HG02571 (cell line): ENCODE data around the gene ROBO4.

ENCODE experiments used
- ATAC-seq: cut with Tn5 transposase; IDR thresholded peaks from one replicate; pipeline ENCODE4 v1.9.1; 2021; ENCODE audit warnings: mild to moderate bottlenecking, moderate library complexity; ENCODE audit not compliant: unreplicated experiment

The ROBO4 gene

DNA sequence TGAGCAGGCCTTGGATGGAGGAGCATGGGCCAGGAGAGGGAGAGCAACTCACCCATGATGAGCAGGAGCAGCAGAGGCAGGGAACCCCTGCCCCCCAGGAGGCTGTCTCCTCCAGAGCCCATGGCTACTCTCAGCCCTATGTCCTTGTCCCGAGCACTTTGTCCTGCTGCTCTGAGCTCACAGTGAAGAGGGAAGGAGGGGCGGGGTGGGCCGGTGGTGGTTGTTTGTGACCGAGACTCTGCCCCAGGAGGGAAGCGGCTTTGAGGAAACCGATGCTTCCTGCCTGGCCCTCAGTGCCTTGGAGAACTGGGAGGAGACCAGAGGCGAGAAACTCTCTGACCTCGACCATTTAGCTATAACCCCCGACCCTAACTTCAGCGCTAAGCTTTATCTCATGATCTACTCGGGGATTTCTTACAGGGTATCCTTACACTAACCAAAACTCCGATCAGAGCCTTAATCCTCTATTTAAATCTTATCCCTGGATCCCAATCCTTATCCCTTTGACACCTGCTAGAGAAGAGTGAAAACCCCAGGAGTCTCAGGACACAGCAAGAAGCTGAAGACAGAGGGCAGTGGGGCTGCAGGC, at the start of gene ROBO4:
Gene ROBO4, minus strand, starts transcription at position 192 of the 589 bp plus-strand sequence. Its CDS starts 70 bp downstream, at position 122.
- ATAC-seq, result no peak

DNA sequence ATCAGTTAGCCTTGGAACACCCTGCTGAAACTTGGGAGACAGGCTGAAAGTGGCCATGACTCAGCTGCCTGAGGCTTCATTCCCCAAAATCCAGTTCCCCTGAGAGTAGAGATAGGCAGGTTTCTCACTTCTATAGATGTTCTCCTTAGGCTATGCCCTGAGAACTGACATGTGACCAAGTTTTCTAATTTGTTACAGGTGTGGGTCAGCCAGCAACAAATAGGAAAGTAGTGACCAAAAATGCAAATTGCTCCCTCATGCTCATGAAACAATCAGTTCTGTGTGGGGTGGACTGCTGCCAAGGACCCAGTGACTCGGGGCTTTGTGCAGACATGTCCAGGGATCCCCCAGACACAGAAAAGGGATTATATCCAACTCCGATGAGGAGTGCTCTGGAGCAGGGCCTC, 49.1 kb upstream of the ROBO4 start:
- ATAC-seq, result no peak

DNA sequence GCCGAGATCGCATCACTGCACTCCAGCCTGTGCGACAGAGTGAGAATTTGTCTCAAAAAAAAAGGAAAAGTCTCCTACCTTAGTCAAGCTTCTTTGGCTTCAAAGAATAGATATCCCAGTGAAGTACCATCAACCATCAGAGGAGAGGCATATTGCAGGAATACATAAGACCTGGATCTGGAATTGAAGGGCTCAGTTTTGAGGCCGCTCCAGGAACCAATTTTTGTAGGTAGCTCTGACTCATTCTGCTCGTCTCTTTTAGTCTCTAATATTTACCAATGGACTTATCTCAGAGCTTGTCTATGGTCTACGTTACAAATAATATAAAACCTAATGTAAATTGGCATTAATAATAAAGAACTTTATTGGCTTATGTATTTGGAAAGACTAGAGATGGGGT, 48.2 kb upstream of the ROBO4 start:
- ATAC-seq, result no peak

DNA sequence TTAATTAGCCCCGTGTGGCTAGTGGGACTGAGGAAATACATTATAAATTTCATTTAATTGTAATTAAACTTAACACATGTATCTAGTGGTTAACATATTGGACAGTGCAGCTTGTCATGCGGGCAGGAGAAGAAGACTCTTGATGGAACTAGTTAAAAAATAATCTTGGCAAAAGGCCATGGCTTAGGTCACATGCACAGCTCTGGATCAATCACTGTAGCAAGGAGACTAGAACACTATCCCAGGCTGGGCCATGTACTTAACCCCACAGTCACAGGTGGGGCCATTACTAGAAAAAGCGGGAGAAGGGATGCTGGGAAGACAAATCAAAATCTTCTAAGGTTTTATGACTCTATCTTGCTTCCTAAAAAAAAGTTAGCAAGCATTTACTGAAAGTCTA, 46.9 kb upstream of the ROBO4 start:
- ATAC-seq, result no peak

DNA sequence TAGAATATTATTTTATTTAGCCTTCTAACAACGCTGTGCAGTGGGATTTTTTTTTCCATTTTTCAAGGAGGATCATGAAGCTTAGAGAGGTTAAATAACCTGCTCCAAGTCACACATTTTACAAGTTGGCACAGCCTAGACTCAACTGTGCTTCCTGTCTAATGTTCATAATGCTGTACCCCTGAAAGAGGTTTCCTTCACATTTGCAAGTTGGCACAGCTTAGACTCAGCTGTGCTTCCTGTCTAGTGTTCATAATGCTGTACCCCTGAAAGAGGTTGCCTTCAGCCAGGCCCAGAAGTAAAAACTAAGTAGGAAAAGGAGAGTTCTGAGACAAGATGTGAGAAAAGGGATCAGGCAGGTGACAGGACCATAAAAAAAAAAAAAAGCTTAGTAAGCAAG, 46.1 kb upstream of the ROBO4 start:
- ATAC-seq, result no peak

DNA sequence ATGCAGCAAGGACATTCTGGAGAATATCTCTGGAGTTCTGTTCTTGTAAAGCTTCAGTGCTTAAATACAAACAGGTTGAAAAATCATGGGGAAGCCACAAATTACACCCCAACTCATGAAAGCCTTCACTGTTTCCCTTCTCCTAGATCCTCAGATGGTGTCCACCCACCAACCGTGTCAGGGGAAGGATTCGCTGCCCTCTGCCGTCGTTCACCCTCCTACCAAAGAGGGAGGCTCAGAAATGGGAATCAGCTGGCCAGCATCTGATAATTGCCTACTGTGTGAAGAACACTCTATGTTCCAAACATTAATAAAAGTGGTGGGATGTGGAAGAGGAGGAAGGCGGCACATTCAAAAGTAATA, 45.6 kb upstream of the ROBO4 start:
- ATAC-seq, result no peak

DNA sequence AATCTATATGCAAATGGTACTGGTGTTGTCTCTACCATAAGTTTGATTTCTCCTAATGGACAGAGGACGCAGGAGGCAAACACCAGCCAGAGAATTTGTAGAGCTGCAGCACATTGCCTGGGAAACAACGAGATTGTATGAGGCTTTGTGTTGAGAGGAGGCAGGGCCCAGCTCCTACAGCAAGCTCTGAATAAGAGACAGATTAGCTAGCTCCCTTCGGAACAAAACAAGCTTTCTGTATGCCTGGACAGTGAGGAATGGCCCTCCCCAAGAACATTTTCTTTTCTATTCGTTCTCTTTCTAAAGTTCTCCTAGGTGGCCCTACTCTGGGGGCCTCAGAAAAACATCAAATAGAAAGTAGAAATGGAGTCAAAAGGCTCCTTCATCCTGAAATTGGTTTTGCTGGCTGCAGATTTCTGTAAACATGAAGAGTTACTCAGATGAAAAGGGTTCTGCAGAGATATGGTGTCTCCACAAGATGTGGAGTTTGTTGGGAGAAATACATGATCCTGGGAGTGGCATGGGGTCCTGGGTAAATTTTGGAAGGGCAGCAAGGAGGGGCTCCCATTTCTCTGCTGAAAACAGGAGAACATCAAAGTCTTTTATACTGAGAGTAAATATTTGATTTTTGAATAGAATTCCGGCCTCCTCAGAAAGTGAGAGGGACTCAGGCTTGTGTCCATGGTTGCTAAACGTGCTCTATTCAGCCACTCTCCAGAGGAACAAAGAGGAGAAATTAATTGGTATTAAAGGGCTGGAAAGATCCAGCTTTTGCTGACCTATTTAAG, 45.0 kb upstream of the ROBO4 start:
- ATAC-seq, result no peak

DNA sequence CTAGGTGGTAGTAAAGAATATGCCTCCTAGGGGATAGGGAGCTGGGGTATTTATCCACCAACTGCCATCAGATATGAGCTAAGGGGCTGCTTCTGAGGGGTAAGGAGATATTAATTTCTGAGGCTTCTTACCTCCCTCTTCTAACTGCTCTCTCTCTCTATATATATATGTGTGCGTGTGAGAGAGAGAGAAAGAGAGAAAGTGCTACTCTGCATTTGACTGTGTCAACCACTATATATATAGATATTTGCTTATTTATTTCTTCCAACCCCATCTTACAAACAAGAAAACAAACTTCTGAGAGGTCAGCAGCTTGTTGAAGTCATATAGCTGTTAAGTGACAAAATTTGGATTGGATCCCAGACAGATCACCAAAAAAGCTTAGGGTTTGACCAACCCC, 44.0 kb upstream of the ROBO4 start:
- ATAC-seq, result peak; percentile 63

DNA sequence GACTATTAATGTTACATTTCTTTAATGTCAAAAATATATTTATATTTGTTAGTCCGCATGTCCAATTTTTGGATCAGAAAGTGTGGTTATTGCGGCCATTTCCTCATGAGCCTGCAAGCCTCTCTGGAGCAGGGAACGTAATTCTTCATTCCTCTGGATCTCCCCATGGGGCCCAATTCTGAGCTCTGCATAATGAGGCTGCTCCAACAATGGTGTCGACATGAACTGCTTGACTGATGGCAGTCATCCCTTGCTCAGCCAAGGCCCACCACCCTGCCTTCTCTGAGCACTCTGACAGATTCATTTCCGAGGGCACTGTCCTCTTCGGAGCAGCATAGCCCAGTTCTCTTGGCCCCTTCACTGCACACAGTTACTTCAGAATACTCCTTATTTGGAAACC, 41.3 kb upstream of the ROBO4 start:
- no peak for ATAC-seq

DNA sequence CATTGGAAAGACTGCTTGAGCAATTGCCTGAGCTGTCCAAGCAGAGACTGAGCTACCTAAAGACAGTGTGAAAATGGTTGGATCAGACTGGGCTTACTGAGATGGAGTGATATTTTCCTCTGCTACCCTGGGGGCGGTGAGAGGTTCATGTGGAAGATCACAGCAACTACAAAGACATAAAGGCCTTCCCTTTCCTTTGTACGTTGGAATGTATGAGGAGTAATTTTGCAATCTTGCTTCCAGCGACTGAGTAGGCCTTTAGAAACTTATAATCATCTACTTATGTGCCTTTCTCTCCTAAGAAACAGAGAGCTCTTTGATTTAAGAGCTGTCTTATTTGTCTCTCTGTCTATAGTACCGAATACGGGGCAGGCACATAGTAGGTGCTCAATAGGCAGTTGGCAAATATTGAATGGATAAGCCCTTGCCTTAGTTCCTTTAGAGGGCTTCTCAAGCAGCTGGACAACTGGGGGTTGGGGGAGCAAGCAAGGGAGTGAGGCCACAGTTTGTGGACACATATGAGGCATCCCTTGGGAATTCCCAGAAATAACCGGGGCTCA, 40.6 kb upstream of the ROBO4 start:
- no peak for ATAC-seq

DNA sequence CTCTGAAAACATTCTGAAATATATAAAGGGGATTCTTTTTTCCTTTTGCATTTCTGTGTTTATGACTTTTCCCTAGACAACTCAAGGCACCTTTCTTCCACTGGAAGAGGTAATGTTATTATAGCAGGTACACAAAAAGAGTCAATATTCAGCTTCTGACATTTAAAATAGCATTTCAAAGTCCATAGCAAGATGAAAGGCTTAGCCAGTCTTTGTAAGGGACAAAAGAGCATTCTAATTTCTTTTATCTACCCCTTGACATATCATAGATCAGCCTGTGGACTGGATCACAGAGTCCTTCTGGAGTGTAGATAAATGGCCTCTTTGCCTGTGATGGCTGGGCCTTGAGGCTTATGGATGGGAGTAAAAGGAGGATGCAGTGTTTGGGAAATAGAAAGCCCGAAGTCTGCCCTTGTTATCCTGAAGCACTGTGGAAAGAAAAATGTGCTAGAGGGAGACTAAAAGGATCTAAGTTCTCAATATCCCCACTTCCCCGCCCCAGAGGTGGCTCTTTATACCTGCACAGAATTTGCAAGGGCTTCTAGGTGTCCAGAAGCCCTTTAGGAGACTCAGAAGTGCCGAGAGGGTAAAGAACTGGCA, 39.8 kb upstream of the ROBO4 start:
- ATAC-seq, result no peak

DNA sequence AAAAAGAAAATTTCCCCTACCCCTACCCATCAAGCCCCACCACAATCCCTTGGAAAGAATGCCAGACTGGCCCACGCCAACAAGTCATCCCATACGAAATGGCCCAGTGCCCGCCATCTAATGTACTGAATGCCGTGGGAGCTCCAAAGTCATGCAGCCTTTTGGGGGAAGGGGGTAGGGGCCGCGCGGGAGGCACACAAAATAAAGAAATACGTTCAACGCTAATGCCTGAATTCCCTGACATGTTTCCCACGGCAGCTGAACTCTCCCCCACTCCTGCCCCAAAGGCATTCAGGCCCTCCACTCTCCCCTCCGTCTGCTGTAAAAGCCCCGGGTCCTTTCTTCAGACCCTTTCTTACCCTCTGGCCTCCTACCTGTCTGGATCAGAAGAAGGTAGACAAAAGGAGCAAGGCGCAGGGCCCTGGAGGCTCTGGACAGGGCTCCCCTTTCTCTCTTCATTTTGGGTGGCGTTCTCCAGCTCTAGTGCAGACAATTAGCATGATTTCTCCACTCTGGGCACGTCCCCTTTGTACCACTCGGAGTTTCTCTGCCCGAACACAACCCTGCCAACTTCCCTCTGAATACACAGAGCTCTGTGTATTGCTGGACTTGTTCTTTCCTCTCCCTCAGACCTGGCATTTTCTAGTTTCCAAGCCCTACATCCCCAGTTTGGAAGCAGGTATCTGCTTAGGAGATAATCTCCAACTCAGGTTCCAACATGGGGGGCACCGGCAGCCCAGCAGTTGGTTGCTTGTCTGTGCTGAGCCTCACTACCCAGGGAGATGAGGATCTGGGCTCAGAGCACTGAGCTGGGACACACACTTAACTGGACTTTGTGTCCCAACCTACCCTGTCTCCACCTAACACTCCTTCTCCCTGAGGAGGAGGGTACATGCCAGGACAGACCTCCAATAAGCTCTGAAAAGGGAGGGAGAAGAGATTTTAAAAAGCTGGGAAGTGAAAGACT, 38.2 kb upstream of the ROBO4 start, which contains the start of gene HEPACAM:
Gene HEPACAM, minus strand, starts transcription at position 500 of the 967 bp plus-strand sequence. Its CDS starts 41 bp downstream, at position 459.
- no peak for ATAC-seq

DNA sequence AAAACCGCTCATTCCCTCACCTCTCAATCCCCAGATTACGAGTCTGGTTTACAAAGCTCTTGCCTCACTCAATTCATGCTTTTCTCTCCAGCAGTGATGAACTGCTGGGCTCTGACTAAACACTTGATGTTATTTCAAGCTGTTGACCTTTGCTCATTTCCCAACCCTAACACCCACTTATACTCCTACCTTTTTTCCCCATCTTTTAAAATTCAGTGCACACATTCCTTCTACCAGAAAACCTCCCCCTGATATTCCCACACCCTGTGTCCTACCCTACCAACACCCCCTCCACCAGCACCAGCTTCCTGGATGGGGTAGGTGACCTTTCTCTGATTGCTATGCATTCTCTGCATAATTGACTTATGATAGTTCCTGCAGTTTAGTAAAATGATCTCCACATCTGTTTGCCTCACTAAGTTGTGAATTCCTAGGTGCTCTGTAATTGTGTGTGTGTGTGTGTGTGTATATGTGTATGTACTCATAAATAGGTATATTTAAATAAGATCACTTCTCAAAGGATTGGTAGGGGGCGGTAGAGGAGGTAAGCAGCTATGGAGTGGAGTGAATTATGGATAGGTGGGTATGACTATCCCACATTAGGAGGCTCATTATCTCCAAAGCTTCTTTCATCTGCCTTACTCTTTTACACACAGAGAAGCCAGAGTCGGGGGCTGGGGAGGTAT, 37.3 kb upstream of the ROBO4 start:
- no peak for ATAC-seq

DNA sequence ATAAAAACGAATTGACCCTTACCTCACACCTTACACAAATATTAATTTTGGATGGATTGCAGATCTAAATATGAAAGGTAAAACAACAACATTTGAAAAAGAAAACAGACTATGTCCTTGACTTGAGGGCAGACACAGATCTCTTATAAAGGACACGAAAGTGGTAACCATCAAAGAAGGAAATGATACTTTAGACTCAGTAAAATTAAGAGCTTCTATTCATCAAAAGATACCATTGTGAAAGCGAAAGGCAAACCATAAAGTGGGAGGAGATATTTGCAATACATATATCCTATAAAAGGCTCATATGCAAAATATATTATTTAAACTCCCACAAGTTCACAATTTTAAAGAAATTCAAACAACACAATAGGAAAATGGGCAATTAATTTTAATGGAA, 33.1 kb upstream of the ROBO4 start:
- ATAC-seq, result no peak

DNA sequence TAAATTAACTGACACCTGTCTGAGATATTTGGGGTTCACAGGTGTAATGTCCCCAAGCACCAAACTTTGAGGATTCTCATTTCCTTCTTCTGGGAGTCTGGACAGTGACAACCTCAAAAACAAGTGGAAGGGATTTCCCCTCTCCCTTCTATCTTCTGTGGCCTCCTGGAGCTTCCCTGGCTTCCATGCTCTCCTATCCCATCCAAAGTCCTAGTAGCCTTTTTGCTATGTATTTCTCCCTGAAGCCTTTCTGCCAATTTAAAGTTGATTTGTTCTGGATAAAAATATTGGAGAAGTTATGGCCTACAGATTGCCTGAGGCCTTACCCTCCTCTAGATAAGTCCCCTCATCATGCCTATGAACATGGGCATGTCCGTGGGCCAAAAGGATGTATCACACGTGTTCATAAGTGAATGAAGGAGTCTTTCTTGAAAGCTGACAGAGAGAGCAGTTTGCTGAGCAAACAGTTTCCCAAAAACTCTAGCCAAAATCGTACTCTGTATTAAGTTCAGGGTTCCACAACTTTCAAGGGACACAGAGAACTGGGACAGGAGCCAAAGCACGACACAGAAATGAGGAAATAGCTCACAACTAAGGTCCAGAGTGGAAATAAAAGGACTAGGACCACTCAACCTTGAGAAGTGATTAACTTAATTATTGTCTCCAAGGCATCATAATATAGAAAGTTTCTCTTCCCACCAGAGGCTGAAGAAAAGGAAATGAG, 31.4 kb upstream of the ROBO4 start:
- ATAC-seq, result no peak

DNA sequence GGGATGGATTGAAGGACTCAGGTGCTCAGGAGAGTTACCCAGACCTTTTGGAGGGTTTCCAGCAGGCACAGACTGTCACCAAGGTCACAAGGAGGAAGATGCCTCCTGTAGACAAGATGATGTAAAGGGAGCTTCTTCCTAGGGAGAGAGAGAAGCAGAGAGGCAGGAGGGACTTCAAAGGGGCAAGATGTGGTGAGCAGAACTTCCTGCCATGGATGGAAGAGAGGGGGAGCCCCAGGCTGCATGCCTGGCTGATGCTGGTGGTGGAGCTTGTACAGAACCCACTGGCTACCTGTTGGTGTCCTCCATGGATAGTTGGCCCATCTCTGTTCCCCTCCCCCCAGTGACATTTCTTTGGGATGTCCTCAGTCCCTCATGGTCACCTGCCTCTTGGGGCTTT, 25.6 kb upstream of the ROBO4 start:
- ATAC-seq, result no peak

DNA sequence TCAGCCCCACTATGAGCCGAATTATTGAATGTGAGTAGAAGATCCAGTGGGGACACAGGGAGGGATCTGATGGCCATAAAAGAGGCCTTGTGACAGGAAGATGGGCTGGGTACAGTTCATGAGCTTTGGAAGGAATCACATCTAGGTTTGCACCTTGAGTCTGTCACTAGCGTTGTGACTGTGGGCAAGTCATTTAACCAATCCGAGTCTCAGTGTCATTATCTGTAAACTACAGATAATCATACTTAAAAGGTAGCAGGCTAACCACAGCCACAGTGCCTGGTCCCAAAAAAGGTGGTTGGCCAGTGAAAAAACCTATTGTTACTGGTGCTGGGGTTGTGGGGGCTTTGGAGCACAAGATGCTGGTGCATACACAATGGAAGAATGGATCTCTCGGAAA, 25.2 kb upstream of the ROBO4 start:
- no peak for ATAC-seq

DNA sequence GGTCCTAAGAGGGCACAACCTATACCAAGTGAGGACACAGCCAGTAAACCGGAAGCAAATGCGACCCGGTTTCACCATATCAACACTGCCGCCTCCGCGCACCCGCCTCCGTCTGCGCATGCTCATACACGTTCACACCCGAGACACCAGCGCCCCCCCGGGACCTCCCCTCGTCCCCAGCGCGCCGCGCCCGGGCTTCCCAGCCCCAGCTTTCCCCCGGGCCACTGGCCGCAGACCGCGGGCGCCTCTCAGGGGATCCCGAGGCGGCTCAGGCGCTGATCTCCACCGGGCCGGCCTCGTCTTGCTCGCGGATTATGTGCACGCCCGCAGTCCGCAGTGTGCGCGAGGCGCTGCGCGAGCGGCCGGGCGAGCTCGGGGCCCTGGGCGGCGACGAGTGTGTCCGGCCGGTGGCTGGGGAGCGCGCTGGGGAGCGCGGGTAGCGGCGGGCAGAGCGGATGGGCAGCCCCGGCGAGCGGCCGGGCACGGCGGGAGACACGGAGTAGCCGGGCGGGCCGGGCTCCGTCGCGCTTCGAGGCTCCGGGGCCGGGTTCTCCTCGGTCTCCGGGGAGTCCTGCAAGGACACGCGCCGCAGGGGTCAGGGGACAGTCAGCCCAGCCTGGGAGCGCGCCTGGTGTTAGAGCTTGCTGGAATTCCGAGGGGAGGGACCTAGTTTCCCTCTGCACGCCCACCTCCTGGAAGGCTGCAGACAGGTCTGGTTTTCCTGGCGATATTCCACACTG, 23.4 kb upstream of the ROBO4 start:
- no peak for ATAC-seq

DNA sequence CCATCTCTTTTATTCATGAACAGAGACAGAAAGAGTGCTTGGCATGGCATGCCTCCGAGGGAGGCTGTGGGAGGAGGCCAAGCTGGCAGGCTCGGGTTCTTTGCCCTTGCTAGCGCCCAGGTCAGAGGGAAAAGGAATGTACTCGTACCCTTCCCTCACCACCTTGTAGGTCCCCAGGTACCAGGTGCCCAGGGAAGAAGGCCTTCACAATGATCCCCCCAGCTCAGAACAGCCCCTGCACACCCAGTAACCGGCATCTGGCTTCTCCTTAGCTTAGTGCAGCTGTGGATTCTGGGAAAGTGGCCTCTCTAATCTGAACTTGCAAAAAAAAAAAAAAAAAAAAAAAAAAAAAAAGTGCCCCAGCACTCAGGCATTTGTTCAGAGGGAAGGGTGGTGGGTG, 22.7 kb upstream of the ROBO4 start:
- ATAC-seq, result no peak
